ENCODE measurements around the gene EFCAB8.
"Not testable (repeated sequence)": the region's sequence is repeated elsewhere in the genome, so short reads cannot be mapped to it uniquely, and the experiment has no call there.

EFCAB8 gene

DNA sequence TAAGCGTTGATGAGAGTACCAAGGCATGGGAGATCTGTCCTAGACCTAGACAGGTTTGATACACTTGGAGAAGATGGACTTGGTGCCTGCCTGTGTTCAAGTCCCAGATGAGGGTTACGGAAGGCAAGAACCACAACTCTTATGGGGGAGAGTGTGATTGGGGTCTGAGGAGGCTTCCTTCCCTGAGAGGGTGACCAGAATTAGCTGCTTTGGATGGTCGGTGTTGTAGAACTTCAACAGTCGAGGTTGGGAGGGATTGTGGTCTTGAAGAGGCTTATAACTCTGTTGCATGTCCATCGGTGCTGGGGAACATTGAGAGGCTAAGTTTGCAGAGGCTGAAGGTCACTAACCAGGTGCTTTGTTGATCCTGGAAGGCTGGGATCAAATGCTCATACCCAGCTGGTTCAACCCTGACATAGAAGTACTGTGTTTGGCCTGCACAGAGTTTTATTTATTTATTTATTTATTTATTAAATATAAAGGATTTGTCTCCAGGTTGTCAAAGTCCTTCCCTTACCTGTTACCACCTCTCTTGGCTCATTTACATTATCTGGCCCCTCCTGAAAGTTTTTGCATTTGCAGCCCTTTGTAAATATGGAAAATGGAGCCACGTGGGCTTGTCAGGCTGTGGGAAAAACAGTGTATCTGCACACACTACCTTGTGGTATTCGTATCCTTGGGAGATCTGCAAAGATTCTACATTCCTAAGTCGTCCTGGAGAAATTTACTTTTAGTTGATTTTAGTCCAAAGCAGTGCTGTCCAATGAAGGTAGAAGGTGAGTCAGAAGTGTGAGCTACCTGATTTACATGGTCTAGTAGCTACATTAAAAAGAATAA is 15.8 kb upstream of the EFCAB8 start:
- DNase-seq: no peak

DNA sequence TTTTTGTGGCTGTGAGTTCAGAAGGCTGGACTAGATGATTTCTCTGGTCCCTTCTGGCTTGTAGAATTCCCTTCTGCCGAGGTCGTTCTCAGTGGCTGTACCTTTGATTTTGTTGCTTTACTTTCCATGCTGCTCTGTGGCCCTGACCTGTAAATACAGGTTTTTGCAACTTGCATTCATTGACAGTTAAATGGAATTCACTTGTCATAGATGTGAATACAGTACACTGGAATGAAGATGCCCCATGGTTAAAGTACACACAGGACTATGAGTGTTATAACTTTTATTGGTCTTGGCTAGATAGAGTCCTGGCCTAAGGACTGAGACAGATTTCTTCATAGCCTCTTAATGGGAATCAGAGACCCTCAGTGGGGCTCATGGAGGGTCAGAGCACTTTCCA is 12.9 kb upstream of the EFCAB8 start:
- no peak for DNase-seq

DNA sequence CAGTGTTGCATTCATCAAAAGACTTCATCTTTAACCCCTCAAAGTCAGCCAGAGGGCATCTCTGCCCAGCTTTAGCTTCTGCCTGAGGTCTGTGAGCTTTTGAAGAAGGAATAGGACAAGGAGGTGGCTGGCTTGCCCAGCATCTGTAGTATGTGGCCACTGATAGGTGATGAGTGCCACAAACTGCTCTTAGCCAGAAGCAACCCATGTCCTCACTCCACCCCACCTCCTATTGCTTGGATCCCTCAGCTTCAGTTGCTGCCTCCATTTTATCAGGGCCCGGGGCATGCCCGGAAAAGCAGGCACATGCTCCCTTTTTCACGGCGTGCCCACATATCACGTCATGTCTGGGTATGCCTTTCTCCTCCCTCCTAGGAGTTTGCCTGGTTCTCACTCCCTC is 11.9 kb upstream of the EFCAB8 start:
- no peak for DNase-seq

DNA sequence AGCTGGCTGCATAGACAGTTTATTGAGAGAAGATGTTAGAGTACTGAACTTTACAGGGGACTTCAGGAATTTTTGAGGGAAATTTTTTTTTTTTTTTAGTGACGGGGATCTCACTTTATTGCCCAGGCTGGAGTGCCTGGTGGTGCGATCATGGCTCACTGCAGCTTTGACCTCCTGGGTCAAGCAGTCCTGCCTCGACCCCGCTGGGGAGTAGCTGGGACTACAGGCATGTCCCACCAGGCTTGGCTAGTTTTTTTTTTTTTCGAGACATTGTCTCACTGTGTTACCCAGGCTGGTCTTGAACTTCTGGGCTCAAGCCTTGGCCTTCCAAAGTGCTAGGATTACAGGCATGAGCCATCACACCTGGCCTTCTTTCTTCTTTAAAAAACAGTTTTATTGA is 10.8 kb upstream of the EFCAB8 start:
- no peak for DNase-seq

DNA sequence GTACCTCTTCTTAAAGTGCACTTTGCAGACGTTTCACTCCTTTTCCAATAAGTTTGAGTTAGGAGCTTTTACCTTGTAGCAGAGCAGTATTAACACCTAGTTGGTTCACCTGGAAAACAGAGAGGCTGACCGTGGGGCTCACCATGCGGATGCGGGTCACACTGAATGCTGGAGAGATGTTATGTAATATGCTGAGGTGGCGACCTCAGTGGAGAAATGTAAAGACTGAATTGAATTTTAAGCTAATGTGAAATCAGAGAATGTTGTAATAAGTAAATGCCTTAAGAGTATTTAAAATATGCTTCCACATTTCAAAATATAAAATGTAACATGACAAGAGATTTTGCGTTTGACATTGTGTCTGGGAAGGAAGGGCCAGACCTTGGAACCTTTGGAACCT is 9.9 kb upstream of the EFCAB8 start:
- no peak for DNase-seq

DNA sequence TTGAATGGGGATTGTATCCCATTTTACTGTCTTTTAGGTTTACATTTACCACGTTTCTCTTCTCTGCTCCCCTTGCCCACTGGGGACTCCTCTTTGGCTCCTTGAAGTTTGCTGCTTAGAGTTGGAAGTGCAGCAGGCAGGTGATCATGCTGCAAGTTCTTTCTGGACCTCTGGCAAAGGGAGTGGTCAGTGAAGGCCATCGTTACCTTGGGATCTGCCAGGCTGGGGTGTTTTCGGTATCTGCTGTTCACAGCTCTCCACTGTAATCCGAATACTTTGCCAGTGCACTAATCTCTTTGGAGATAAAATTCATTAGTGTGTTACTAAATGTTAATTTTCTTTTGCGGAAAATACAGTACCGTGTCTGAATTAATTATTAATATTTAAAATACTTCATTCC is 9.1 kb upstream of the EFCAB8 start:
- DNase-seq: no peak

DNA sequence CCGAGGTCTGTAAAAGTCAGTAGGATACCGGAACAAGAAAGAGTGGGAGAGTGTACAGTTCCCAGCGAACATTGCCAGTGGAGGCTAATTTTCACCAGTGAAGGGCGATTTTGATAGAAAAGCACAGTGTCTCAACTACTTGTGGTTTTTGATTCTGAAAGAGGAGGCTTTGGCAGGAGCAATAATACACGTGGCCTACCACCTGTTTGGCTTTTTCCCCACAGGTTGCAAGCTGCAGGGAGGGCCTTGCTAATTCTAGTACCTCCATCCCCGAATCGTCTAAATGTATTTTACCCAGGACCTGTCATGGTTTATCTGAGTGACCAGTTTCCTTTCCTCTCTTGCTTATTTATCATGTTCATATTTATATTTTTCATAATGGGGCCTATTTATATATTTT is 3.3 kb upstream of the EFCAB8 start:
- DNase-seq: no peak

DNA sequence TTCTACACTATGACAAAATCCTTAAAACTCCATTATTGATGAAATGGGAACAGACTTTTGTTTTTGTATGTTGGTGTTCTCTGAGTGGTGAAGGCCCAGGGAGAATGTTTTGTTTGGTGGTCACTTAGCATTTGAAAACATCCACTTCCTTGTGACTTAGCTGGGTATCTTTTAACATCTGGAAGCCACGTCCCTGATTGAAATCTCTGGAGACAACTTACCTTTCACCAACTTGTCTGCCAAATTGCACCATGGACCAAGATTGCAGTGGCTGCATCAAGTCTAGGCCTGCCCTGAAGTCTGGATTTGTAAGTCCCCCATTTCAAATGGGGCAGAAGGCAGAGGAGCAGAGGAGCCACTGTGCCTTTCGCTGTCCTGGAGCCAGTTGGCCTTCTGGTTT is 534 bp upstream of the EFCAB8 start:
- DNase-seq: no peak

DNA sequence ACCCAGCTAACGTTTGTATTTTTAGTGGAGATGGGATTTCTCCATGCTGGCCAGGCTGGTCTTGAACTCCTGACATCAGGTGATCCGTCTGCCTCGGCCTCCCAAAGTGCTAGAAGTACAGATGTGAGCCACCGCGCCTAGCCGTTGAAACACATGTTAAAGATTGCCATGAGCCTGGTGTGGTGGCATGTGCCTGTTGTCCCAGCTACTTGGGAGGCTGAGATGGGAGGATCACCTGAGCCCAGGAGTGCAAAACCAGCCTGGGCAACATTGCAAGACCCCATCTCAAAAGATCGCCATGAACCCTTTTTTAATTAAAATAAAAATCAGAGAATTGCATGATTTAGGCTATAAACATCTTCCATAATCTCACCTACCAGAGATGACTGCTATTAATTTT is 2.7 kb downstream of the EFCAB8 start:
- no peak for DNase-seq

DNA sequence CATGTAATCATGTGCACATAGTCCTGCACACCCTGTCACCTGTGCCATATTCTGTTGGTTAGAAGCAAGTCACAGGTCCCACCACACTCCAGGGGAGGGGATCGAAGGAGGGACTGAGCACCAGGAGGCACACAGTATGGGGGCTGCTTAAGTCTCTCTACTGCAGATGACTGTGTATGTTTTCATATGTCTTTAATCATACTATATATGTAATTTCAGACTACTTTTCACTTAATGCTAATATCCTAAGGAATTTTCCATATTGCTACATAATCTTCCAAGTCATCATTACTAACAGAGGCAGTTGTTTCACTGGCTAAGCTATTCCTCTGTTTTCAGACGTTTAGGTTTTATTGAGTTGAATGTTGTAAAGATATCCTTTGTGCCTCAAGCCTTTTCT is 10.8 kb downstream of the EFCAB8 start:
- DNase-seq: no peak

DNA sequence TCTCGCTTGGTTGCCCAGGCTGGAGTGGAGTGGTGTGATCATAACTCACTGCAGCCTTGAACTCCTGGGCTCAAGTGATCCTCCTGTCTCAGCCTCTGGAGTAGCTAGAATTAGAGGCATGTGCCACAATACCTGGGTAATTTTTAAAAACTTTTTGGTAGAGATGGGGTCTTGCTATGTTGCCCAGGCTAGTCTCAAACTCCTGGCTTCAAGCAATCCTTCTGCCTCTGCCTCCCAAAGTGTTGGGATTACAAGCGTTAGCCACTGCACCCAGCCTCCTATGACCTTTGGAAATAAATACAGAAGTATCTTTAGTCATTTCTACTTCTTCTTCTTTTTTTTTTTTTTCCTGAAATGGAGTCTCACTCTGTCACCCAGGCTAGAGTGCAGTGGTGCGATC is 11.8 kb downstream of the EFCAB8 start:
- not testable (repeated sequence) for DNase-seq

DNA sequence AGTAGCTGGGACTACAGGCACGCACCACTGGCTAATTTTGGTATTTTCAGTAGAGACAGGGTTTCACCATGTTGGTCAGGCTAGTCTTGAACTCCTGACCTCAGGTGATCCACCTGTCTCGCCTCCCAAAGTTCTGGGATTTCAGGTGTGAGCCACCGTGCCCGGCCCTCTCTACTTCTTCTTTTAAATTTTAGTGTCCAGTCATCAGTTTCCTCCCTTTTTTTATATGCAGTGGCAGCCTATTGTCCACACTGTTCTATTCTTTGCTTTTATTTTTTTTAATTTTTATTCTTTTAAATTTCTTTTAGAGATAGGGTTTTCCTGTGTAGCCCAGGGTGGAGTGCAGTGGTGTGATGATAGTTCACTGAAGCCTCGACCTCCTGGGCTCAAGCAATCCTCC is 12.3 kb downstream of the EFCAB8 start:
- no peak for DNase-seq

DNA sequence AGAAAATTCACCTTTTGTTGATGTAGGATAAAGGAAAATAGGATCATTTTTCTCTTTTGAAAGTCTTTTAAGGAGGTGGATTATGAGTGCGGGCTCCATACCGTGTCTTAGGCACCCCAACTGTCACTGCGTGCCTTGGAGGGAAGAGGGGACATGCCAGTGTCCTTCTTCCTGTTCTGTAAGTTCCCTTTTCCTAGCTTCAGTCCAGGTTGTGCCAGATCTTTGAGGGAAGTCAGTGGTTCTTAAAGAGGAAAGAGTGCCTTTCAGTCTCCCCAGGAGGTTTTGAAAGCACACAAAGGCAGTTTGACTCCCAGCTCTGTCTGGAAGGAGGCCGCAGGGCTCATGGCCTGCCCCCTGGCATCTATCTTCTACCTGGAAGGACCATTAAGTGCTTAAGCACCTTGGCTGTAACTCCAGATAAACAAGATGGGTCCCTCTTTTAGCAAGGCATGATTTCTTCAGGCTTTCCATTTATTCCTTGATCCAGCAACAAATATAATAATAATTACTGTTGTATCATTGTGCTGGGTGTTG is 13.0 kb downstream of the EFCAB8 start:
- DNase-seq: no peak

DNA sequence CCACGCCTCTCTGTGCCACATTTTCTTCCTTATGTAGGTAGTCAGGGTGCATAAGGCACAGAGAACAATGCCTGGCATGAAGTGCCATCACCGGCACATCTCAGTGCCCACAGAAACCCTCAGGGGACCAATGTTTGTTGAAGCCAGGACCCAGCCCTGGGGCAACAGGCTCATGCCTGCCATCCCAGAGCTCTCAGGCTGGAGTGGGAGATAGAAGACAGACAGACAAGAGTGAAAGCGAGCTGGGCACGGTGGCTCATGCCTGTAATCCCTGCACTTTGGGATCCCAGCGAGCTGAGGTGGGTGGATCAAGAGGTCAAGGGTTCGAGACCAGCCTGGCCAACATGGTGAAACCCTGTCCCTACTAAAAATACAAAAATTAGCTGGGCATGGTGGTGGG is 13.5 kb downstream of the EFCAB8 start:
- no peak for DNase-seq

DNA sequence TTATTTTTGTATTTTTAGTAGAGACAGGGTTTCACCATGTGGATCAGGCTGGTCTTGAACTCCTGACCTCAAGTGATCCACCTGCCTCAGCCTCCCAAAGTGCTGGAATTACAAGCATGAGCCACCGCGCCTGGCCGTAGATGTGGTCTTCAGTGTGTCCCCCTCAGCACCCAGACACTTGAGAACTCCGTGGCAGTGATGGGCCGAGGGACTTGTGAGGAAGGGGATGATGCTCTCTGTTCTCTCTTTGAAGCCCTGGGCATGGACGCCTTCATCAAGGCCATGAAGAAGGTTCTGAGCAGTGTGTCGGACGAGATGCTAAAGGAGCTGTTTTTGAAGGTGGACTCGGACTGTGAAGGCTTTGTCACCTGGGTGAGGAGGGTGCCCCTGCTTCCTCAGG is 16.9 kb downstream of the EFCAB8 start:
- DNase-seq: no peak

DNA sequence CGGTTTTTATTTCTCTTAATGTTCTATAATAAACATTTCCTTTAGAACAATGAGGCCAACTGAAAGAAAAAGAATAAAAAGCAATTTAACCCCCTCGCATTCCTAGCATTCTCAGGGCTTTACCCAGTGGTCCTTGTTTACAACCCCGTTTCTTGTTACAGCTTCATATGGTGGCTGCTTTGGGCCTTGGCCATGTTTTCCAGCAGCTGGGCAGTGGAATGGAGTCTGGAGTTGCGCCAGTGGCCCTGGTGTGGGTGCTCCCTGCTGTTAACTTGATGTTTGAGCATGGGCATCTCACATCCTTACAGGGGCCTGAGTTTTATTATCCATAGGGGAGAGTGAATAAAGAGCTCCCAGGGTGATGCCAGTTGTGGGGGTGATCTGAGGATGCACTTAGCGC is 18.8 kb downstream of the EFCAB8 start:
- no peak for DNase-seq

DNA sequence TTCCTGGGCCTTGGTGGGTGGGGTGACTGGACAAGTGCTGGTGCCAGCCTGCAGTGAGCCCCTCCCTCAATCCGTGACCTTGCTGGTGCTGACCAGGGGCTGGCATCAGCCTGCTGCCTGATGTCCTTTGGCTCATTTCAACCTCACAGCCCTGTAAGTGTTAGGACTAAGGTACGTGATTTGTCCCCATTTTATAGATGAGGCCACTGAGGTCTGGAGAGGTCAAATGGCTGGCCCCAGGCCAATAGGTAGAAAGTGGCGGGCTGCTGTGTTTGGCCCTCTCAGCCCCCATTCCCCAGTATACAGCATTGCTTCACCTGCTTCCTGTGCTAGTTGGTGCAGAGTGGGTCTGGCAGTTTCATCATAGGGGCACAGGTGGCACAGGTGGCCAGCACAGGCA is 20.1 kb downstream of the EFCAB8 start:
- no peak for DNase-seq

DNA sequence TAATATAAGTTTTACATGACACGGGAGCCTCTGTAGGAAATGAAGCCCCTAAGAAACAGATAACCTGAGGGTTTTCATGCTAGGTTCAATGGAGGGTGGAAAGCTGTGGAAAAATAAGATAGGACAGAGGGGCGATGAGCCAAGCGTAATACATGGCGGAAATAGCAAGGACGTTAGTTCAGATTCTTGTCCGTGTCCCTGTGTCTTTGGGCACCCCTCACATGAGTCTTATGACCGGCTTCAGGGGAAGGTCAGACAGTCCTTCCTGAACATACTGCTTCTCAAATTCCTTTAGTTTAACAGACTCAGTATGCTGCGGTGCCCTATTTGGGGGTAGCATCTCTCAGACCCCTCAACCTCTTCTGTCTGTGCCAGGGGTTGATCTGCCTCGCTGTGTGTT is 20.8 kb downstream of the EFCAB8 start:
- no peak for DNase-seq

DNA sequence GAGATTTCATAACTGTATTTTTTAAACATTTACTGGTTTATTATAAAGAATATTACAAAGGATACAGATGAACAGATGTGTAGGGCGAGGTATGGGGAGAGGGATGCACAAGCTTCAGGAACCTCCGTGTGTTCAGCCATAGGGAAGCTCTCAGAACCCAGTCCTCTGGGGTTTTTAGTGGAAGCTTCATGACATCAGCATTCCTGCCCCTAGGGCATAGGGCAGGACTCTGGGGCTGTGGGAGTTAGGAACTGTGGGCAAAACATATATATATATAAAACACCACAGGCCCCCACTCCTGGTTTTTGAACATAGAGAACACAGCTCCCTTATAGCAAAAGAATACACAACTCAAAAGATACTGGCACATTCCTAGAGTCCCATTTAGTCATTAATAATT is 21.9 kb downstream of the EFCAB8 start:
- no peak for DNase-seq

DNA sequence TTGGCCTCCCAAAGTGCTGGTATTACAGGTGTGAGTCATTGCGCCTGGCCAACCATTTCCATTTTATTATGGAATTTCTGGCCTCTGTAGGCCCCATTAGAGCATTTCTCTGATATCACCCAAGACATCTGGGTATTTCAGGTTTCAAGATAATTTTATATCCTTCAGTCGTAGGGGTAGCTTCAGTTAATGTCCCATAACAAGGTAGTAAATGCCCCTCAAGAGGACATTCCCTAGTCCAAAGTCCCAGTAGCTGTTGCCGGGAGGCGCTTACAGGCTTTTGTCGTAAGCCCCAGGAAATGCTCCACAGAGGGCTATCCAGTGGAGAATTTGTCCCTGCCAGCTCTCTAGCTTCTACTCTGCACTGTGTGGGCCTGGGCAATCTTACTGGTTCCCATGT is 24.4 kb downstream of the EFCAB8 start:
- DNase-seq: no peak

DNA sequence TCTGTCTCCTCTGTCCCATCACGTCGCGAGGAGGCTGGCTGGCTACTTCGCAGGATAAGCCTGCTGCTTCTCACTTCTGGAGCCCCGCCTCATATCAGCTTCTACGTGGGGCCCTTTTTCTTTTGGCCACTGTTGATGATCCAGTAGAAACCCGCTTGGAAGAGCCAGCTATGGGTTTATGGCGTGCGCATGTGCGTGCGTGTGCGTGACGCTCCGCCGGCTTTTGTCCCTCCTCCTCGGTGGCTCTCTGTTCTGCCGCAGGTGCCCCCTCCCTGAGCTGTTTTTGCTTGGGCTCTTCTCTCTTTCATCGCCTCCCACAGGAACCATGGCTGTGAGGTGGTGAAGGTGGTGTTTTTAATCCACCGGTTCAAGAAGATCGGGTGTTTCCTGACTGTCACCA is 26.5 kb downstream of the EFCAB8 start:
- no peak for DNase-seq

DNA sequence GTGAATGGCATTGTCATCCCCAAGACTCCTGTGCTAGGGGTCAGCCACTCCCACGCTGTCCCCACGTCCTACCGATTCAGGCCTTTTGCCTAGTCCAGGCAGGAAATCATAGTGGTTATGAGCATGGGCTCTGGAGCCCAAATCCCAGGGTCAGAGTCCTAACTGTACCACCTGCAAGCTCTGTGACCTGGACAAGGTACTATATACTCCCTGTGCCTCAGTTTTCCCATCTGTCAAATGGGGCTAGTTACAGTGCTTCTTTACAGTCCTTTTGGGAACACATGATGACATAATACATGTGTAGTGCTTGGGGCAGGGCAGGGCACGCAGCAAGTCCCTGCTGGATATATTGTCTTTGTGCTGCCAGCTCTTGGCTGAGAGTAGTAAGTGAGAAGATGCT is 27.2 kb downstream of the EFCAB8 start:
- DNase-seq: no peak

DNA sequence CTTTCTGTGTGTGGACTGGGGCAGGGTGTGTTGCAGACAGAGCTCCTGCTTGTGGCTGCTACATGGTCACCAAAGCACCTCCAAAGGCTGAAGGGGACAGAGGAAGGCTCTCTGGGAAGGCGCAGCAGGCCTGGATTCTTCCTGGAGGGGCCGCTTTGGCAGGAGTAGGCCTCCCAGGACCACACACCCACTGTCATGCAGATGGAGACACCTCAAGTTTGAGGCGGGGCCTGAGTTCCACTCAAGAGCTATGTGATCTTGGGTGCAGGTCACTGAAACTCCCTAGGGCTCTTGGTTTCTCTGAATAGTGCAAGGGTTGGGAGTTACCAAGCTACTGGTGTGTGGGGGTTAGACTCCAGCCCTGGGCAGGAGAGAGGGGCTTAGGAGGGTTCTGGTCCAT is 27.9 kb downstream of the EFCAB8 start:
- DNase-seq: no peak

DNA sequence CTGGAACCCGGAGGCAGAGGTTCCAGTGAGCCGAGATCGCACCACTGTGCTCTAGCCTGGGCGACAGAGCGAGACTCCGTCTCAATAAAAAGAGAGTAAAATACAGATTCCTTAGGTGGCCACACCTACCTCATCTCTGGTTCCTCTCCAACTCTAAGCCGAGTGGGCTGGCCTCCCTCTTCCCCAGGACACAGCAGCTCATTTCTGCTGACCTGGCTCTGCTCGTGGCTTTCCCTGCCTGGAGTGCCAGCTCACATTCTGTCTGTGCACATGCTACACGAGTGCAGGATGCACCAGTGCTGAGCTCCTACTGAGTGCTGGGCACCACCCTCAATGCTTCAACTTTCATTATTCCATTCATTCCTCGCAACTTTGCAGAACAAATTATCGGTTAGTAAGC is 28.8 kb downstream of the EFCAB8 start:
- DNase-seq: no peak

DNA sequence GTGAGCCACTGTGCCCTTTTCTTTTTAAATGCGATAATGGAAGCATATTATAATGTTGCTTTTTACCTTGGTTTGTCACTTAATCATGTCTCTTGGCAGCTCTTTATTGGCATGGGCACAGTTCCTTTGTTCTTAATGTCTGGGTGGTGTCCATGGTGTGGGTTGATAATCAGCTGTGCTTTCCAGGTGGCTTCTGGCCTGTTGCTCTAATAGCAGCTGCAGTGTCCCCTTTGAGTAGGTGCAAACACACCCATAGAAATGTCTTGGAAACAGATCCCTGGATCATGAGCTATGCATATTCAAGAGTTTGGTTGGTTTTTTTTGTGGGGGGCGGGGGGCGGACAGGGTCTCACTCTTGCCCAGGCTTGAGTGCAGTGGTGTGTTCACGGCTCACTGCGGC is 29.9 kb downstream of the EFCAB8 start:
- no peak for DNase-seq
